Neural cell (in vitro differentiated cells): ENCODE results near the gene FAM118B. TPM values are rescaled to one million over a fixed set of nuclear protein-coding genes. Genes with fewer than 3 reads are reported as not detected.

Source experiments
- H2AFZ ChIP-seq: fragments of 200-600, 300-800 bp; sonication (generic), shearing (Covaris generic); 2 replicates; pipeline ENCODE4 v1.6.0; 2014; ENCODE audit warnings: low read depth, mild to moderate bottlenecking, antibody characterized with exemption, low read length, moderate library complexity
- H3F3A ChIP-seq: fragments of 200-600 bp; shearing (Covaris generic); 2 replicates; pipeline ENCODE4 v1.6.1; 2016; ENCODE audit warnings: mild to moderate bottlenecking, moderate library complexity, mixed read lengths, antibody characterized with exemption, low read length; ENCODE audit not compliant: insufficient read depth, poor library complexity, severe bottlenecking
- H3K27ac ChIP-seq: fragments of 200-600, 300-800 bp; sonication (generic), shearing (Covaris generic); 2 replicates; pipeline ENCODE4 v1.5.1; 2014; ENCODE audit warnings: mild to moderate bottlenecking, low read length, moderate library complexity
- H3K27me3 ChIP-seq: fragments of 300-800, 200-600 bp; sonication (generic), shearing (Covaris generic); 2 replicates; pipeline ENCODE4 v1.6.0; 2014; ENCODE audit warnings: mild to moderate bottlenecking, low read depth, low read length, moderate library complexity; ENCODE audit not compliant: insufficient read depth
- H3K36me3 ChIP-seq: fragments of 300-800, 200-600 bp; sonication (generic), shearing (Covaris generic); 2 replicates; pipeline ENCODE4 v1.5.1; 2014; ENCODE audit warnings: mild to moderate bottlenecking, antibody characterized with exemption, low read length, moderate library complexity; ENCODE audit not compliant: insufficient read depth
- H3K4me2 ChIP-seq: fragments of 300-800, 200-600 bp; sonication (generic), shearing (Covaris generic); 2 replicates; pipeline ENCODE4 v1.6.0; 2014; ENCODE audit warnings: mild to moderate bottlenecking, low read length
- H3K4me3 ChIP-seq: fragments of 300-800, 200-600 bp; sonication (generic), shearing (Covaris generic); 2 replicates; pipeline ENCODE4 v1.5.1; 2014; ENCODE audit warnings: mild to moderate bottlenecking, low read length, moderate library complexity
- H3K79me2 ChIP-seq: fragments of 200-600 bp; shearing (Covaris generic); replicated peaks from 2 replicates; pipeline ENCODE4 v1.6.0; 2014; ENCODE audit warnings: mild to moderate bottlenecking, low read length, moderate library complexity; ENCODE audit not compliant: insufficient read depth
- H3K9ac ChIP-seq: fragments of 300-800, 200-600 bp; sonication (generic), shearing (Covaris generic); 2 replicates; pipeline ENCODE4 v1.6.1; 2016; ENCODE audit warnings: mild to moderate bottlenecking, low read length, mixed read lengths
- H3K9me2 ChIP-seq: fragments of 200-600 bp; shearing (Covaris generic); 2 replicates; pipeline ENCODE4 v1.6.1; 2016; ENCODE audit warnings: mild to moderate bottlenecking, low read length, mixed read lengths; ENCODE audit not compliant: insufficient read depth
- H3K9me3 ChIP-seq: fragments of 200-600, 300-800 bp; sonication (generic), shearing (Covaris generic); 2 replicates; pipeline ENCODE4 v1.6.1; 2016; ENCODE audit warnings: mild to moderate bottlenecking, mixed run types, low read length, moderate library complexity, mixed read lengths
- H4K20me1 ChIP-seq: fragments of 200-600 bp; shearing (Covaris generic); 2 replicates; pipeline ENCODE4 v1.6.1; 2016; ENCODE audit warnings: mild to moderate bottlenecking, mixed run types; ENCODE audit not compliant: insufficient read depth
- EP300 ChIP-seq: fragments of 450-650 bp; conservative IDR thresholded peaks from 2 replicates; pipeline ENCODE4 v1.6.1; 2014; ENCODE audit warnings: antibody characterized with exemption, mild to moderate bottlenecking, moderate library complexity; ENCODE audit not compliant: poor library complexity, severe bottlenecking
- EZH2 ChIP-seq: fragments of 200-600, 300-800 bp; shearing (Covaris generic), sonication (generic); IDR thresholded peaks from 2 replicates; pipeline ENCODE4 v1.6.1; 2014; ENCODE audit warnings: antibody characterized with exemption, low read length, borderline replicate concordance, mild to moderate bottlenecking; ENCODE audit not compliant: insufficient read depth, poor library complexity, severe bottlenecking
- MXI1 ChIP-seq: fragments of 450-650 bp; conservative IDR thresholded peaks from 2 replicates; pipeline ENCODE4 v1.6.1; 2014; ENCODE audit warnings: antibody characterized with exemption, mild to moderate bottlenecking; ENCODE audit not compliant: poor library complexity, severe bottlenecking
- POLR2AphosphoS5 ChIP-seq: IDR thresholded peaks from 2 replicates; pipeline ENCODE4 v1.6.1; 2012
- RAD21 ChIP-seq: fragments of 450-650 bp; conservative IDR thresholded peaks from 2 replicates; pipeline ENCODE4 v1.6.1; 2014; ENCODE audit warnings: antibody characterized with exemption, mild to moderate bottlenecking, moderate library complexity
- SMC3 ChIP-seq: fragments of 450-650 bp; conservative IDR thresholded peaks from 2 replicates; pipeline ENCODE4 v1.6.1; 2014; ENCODE audit warnings: antibody characterized with exemption, mild to moderate bottlenecking, moderate library complexity; ENCODE audit not compliant: poor library complexity
- TAF1 ChIP-seq: IDR thresholded peaks from 2 replicates; pipeline ENCODE4 v1.6.1; 2012; ENCODE audit warnings: low read depth
- polyA plus RNA-seq: library from polyadenylated mRNA; depleted of rRNA; stranded (reverse); fragments of >200 nt; gene quantifications from 2 replicates; pipeline ENCODE4 v1.2.3, GENCODE V29; 2014
- TF ChIP-seq, protein P1 (sequence below): fragments of 450-650 bp; IDR thresholded peaks from 2 replicates; pipeline ENCODE4 v1.5.1; 2014; ENCODE audit warnings: antibody characterized with exemption, mild to moderate bottlenecking, moderate library complexity; ENCODE audit not compliant: poor library complexity, severe bottlenecking
- TF ChIP-seq, protein P2 (sequence below): IDR thresholded peaks from 2 replicates; pipeline ENCODE4 v1.6.1; 2012; ENCODE audit warnings: borderline replicate concordance

The FAM118B gene
- polyA plus RNA-seq, 1 donor from 2014 or later = 54.1 TPM

DNA sequence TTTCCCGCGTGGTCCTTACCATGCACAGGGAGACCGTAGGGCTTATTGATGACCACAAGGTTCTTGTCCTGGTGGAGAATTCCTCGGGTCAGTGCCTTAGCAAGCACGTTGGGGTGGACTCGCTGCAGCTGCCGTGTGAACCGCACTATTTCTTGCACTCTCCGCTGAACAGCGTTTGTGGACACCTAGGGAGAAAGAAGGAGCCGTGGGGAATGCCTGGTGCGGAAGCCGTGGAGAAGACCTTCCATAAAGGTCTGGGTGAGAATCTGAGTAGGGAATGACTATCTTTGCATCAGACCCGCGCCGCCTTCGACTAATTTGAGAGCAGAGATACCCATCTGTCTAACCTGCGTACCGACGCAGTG is 729 bp upstream of the FAM118B start:
- no peaks in the 10 kb centered on the region for H3F3A ChIP-seq
- H3K9ac ChIP-seq = peak overlapping the region; percentile 79
- H3K27me3 ChIP-seq = no peaks in the 10 kb centered on the region
- TF ChIP-seq EP300 = no peak
- TF ChIP-seq RAD21 = no peak
- TF ChIP-seq, protein P1, sequence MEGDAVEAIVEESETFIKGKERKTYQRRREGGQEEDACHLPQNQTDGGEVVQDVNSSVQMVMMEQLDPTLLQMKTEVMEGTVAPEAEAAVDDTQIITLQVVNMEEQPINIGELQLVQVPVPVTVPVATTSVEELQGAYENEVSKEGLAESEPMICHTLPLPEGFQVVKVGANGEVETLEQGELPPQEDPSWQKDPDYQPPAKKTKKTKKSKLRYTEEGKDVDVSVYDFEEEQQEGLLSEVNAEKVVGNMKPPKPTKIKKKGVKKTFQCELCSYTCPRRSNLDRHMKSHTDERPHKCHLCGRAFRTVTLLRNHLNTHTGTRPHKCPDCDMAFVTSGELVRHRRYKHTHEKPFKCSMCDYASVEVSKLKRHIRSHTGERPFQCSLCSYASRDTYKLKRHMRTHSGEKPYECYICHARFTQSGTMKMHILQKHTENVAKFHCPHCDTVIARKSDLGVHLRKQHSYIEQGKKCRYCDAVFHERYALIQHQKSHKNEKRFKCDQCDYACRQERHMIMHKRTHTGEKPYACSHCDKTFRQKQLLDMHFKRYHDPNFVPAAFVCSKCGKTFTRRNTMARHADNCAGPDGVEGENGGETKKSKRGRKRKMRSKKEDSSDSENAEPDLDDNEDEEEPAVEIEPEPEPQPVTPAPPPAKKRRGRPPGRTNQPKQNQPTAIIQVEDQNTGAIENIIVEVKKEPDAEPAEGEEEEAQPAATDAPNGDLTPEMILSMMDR = no peak
- TF ChIP-seq, protein P2, sequence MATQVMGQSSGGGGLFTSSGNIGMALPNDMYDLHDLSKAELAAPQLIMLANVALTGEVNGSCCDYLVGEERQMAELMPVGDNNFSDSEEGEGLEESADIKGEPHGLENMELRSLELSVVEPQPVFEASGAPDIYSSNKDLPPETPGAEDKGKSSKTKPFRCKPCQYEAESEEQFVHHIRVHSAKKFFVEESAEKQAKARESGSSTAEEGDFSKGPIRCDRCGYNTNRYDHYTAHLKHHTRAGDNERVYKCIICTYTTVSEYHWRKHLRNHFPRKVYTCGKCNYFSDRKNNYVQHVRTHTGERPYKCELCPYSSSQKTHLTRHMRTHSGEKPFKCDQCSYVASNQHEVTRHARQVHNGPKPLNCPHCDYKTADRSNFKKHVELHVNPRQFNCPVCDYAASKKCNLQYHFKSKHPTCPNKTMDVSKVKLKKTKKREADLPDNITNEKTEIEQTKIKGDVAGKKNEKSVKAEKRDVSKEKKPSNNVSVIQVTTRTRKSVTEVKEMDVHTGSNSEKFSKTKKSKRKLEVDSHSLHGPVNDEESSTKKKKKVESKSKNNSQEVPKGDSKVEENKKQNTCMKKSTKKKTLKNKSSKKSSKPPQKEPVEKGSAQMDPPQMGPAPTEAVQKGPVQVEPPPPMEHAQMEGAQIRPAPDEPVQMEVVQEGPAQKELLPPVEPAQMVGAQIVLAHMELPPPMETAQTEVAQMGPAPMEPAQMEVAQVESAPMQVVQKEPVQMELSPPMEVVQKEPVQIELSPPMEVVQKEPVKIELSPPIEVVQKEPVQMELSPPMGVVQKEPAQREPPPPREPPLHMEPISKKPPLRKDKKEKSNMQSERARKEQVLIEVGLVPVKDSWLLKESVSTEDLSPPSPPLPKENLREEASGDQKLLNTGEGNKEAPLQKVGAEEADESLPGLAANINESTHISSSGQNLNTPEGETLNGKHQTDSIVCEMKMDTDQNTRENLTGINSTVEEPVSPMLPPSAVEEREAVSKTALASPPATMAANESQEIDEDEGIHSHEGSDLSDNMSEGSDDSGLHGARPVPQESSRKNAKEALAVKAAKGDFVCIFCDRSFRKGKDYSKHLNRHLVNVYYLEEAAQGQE = no peak
- no peak for TF ChIP-seq TAF1
- no peak for TF ChIP-seq EZH2
- TF ChIP-seq MXI1 = no peak
- no peak for TF ChIP-seq POLR2AphosphoS5
- no peak for TF ChIP-seq SMC3
- H3K36me3 ChIP-seq = no peaks in the 10 kb centered on the region
- H3K79me2 ChIP-seq = peaks cover 31% of the 10 kb centered on the region
- H3K4me3 ChIP-seq = peak overlapping the region; percentile 83
- H3K9me3 ChIP-seq = no peaks in the 10 kb centered on the region
- H2AFZ ChIP-seq = peak overlapping the region; percentile 41
- no peaks in the 10 kb centered on the region for H4K20me1 ChIP-seq
- peak overlapping the region; percentile 76 for H3K27ac ChIP-seq
- H3K9me2 ChIP-seq = no peaks in the 10 kb centered on the region
- peak overlapping the region; percentile 65 for H3K4me2 ChIP-seq

DNA sequence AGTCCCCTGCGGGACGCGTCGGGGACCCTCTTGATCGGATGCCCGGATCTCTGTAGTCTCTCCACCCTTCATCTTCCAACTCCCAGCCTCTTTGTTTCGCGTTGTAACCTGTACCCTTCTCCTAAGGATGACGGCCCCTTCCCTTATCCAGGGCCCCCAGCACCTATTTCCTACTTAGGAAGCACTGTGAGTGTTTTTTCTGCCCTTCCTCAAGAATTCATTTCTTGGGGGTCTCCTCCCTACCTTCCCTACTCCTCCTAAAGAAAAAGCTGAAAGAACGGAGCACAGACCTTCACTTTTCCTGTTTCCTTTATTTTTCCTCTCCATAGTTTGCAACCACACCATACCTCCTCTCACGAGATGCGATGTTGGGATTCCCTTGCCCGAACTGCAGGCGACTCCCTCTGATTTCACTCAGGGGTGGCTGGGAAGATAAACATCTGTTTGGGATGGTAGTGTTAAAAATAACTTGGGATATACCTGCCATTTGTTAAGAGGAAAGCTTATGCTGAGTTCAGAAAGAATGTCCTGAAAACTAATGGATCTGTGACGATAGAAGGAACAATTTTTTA is 593 bp downstream of the FAM118B start:
- Histone ChIP-seq H3K4me3 (peak overlapping the region; percentile 83), H3K79me2 (peaks cover 32% of the 10 kb centered on the region), H4K20me1 (no peaks in the 10 kb centered on the region), H3K9me2 (no peaks in the 10 kb centered on the region), H3K36me3 (no peaks in the 10 kb centered on the region), H3K27me3 (no peaks in the 10 kb centered on the region), H3K4me2 (peak overlapping the region; percentile 51), H2AFZ (peak overlapping the region; percentile 22), H3K9me3 (no peaks in the 10 kb centered on the region), H3K9ac (peak overlapping the region; percentile 79), H3K27ac (peak overlapping the region; percentile 64), H3F3A (no peaks in the 10 kb centered on the region)
- TF ChIP-seq POLR2AphosphoS5 = no peak

DNA sequence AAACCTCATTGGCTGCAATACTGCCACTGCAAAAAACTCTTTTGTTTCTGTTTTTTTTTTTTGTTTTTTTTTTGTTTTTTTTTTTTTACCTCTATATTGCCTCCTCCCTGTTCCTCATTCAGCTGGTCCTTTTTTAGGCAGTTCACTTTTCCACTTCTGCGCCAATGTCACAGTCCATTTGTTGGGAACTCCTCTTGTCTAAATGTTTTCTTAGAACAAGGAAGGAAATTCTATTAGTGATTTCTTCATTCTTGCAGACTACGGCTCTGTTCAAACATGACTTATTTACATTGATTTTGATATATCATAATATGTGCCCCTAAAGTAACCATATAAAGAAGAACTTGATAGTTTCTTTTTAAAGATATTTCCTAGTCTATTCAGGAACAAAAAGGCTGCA is 2.9 kb downstream of the FAM118B start:
- H3K4me2 ChIP-seq = no peak overlapping the region
- H3K9me3 ChIP-seq = no peaks in the 10 kb centered on the region
- H3K4me3 ChIP-seq = no peak overlapping the region
- no peaks in the 10 kb centered on the region for H3K36me3 ChIP-seq
- no peaks in the 10 kb centered on the region for H4K20me1 ChIP-seq
- H3K27me3 ChIP-seq = no peaks in the 10 kb centered on the region
- no peak overlapping the region for H3K9ac ChIP-seq
- peaks cover 40% of the 10 kb centered on the region for H3K79me2 ChIP-seq
- no peak overlapping the region for H3K27ac ChIP-seq
- TF ChIP-seq, protein P1 = no peak
- TF ChIP-seq EZH2 (no peak), POLR2AphosphoS5 (no peak), MXI1 (no peak), TAF1 (no peak), EP300 (no peak), RAD21 (no peak), SMC3 (no peak)
- TF ChIP-seq, protein P2 = no peak
- H3F3A ChIP-seq = no peaks in the 10 kb centered on the region
- no peak overlapping the region for H2AFZ ChIP-seq
- no peaks in the 10 kb centered on the region for H3K9me2 ChIP-seq
